Measurements from ENCODE around the gene CDH23.

Gene CDH23

GRCh38 chr10:71830726-71831125 is 434.0 kb downstream of the CDH23 start:
- H3K9me2 ChIP-seq (replicated peaks; ENCODE audit: control insufficient read depth, low read length) = no peaks in the 10 kb centered on the region
- peaks cover 13% of the 10 kb centered on the region for H3K79me2 ChIP-seq (ENCODE audit: control insufficient read depth, low read length)
- peaks cover 24% of the 10 kb centered on the region for H3K36me3 ChIP-seq (ENCODE audit: control insufficient read depth, low read length)
- H3K27ac ChIP-seq (ENCODE audit: low read depth, low read length) = no peak overlapping the region
- no peaks in the 10 kb centered on the region for H3K27me3 ChIP-seq (ENCODE audit: control insufficient read depth, low read length)
- no peaks in the 10 kb centered on the region for H4K20me1 ChIP-seq (ENCODE audit: control insufficient read depth, insufficient read depth, low read depth, low read length)
- H3K9me3 ChIP-seq (ENCODE audit: control insufficient read depth, insufficient read depth, low read length) = no peaks in the 10 kb centered on the region
- peaks cover 19% of the 10 kb centered on the region for H3K4me1 ChIP-seq (ENCODE audit: control insufficient read depth, low read length)
- no peak overlapping the region for H3K4me3 ChIP-seq (ENCODE audit: low read length)
- TF ChIP-seq, protein P1, sequence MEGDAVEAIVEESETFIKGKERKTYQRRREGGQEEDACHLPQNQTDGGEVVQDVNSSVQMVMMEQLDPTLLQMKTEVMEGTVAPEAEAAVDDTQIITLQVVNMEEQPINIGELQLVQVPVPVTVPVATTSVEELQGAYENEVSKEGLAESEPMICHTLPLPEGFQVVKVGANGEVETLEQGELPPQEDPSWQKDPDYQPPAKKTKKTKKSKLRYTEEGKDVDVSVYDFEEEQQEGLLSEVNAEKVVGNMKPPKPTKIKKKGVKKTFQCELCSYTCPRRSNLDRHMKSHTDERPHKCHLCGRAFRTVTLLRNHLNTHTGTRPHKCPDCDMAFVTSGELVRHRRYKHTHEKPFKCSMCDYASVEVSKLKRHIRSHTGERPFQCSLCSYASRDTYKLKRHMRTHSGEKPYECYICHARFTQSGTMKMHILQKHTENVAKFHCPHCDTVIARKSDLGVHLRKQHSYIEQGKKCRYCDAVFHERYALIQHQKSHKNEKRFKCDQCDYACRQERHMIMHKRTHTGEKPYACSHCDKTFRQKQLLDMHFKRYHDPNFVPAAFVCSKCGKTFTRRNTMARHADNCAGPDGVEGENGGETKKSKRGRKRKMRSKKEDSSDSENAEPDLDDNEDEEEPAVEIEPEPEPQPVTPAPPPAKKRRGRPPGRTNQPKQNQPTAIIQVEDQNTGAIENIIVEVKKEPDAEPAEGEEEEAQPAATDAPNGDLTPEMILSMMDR (IDR thresholded peaks at IDR 0.05; ENCODE audit: low read depth, low read length, poor library complexity, severe bottlenecking) = no peak
- H3F3A ChIP-seq (ENCODE audit: control insufficient read depth, insufficient read depth) = no peaks in the 10 kb centered on the region
- no peak overlapping the region for H3K4me2 ChIP-seq (ENCODE audit: low read length)

DNA sequence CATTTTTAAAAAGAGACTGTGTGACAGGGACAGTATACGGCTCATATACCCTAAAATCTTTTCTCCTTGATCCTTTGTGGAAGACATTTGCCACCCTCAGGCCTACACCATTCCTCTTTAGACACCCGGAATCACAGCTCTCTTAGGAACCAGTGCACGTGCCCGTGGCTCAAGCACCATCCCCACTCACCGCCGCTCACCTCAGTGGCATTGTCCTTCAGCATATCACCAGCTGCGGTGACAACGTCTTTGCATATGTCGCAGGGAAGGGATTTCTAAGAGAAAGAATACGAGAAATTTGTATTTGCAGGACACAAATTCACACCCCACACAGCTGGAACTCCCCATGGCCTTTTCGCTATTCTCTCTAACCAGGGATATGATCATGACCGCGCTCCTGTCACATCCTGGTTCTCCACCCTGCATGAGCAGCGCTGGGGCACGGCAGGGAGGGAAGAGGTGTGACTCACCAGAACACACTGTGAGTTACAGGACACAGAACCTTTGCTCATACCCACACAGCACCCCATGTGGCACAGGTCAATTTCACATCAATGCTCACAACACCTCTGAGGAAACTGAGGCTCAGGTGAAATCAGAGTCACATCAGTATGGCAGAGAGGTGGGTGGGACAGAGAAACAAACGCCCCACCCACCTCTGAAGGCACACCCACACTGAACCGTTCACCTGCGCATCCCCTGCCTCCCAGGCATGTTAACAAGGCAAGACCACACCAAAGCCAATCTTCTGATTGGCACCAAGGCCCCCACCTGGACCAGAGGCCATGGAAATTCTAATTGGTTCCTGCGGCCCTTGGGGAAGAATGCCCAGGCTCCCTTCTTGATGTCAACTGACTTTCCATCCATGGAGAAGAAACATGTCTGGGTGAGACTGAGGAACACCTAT is 435.2 kb downstream of the CDH23 start:
- no peaks in the 10 kb centered on the region for H3K9me3 ChIP-seq (ENCODE audit: control insufficient read depth, insufficient read depth, low read length)
- H3K4me2 ChIP-seq (ENCODE audit: low read length) = no peak overlapping the region
- no peak overlapping the region for H3K4me3 ChIP-seq (ENCODE audit: low read length)
- no peak overlapping the region for H3K27ac ChIP-seq (ENCODE audit: low read depth, low read length)
- H3K36me3 ChIP-seq (ENCODE audit: control insufficient read depth, low read length) = peaks cover 18% of the 10 kb centered on the region
- no peaks in the 10 kb centered on the region for H3K27me3 ChIP-seq (ENCODE audit: control insufficient read depth, low read length)
- H4K20me1 ChIP-seq (ENCODE audit: control insufficient read depth, insufficient read depth, low read depth, low read length) = peaks cover 3% of the 10 kb centered on the region; the same call in 1 of the 2 replicates
- H3F3A ChIP-seq (ENCODE audit: control insufficient read depth, insufficient read depth) = no peaks in the 10 kb centered on the region
- TF ChIP-seq, protein P1 (IDR thresholded peaks at IDR 0.05; ENCODE audit: low read depth, low read length, poor library complexity, severe bottlenecking) = no peak
- TF ChIP-seq EZH2phosphoT487 (IDR thresholded peaks at IDR 0.05; ENCODE audit: borderline replicate concordance, low read length) = no peak
- peaks cover 21% of the 10 kb centered on the region for H3K79me2 ChIP-seq (ENCODE audit: control insufficient read depth, low read length)
- peaks cover 31% of the 10 kb centered on the region for H3K4me1 ChIP-seq (ENCODE audit: control insufficient read depth, low read length)
- H3K9me2 ChIP-seq (replicated peaks; ENCODE audit: control insufficient read depth, low read length) = no peaks in the 10 kb centered on the region

GRCh38 chr10:71832967-71833366 is 436.2 kb downstream of the CDH23 start:
- H3K9me2 ChIP-seq (replicated peaks; ENCODE audit: control insufficient read depth, low read length) = no peaks in the 10 kb centered on the region
- H3K4me1 ChIP-seq (ENCODE audit: control insufficient read depth, low read length) = peaks cover 37% of the 10 kb centered on the region
- TF ChIP-seq, protein P1 (IDR thresholded peaks at IDR 0.05; ENCODE audit: low read depth, low read length, poor library complexity, severe bottlenecking) = no peak
- no peak for TF ChIP-seq EZH2phosphoT487 (IDR thresholded peaks at IDR 0.05; ENCODE audit: borderline replicate concordance, low read length)
- H3K9me3 ChIP-seq (ENCODE audit: control insufficient read depth, insufficient read depth, low read length) = no peaks in the 10 kb centered on the region
- H3K4me3 ChIP-seq (ENCODE audit: low read length) = no peak overlapping the region
- no peak overlapping the region for H3K27ac ChIP-seq (ENCODE audit: low read depth, low read length)
- no peaks in the 10 kb centered on the region for H3F3A ChIP-seq (ENCODE audit: control insufficient read depth, insufficient read depth)
- 0 out of 2 replicates have a peak, but pooled peaks cover 4% of the 10 kb centered on the region for H3K27me3 ChIP-seq (ENCODE audit: control insufficient read depth, low read length)
- H3K79me2 ChIP-seq (ENCODE audit: control insufficient read depth, low read length) = peaks cover 31% of the 10 kb centered on the region
- no peak overlapping the region for H3K4me2 ChIP-seq (ENCODE audit: low read length)
- peaks cover 18% of the 10 kb centered on the region for H3K36me3 ChIP-seq (ENCODE audit: control insufficient read depth, low read length)
- peaks cover 13% of the 10 kb centered on the region; the same call in 1 of the 2 replicates for H4K20me1 ChIP-seq (ENCODE audit: control insufficient read depth, insufficient read depth, low read depth, low read length)
